WERI-Rb-1 (cell line): ENCODE results near the gene NDUFB7.
"Not testable (repeated sequence)": the region's sequence is repeated elsewhere in the genome, so short reads cannot be mapped to it uniquely, and the experiment has no call there.

ENCODE experiments used
- DNase-seq: peaks from one replicate; pipeline ENCODE4 v3.0.0-alpha.2; 2020
- H3K27ac ChIP-seq: fragments of 250-450 bp; sonication (Bioruptor Pico); 2 replicates; pipeline ENCODE4 v1.5.1; 2020; ENCODE audit warnings: mild to moderate bottlenecking, moderate library complexity
- H3K27me3 ChIP-seq: fragments of 250-450 bp; sonication (Bioruptor Pico); 2 replicates; pipeline ENCODE4 v1.5.1; 2021; ENCODE audit warnings: mild to moderate bottlenecking, low read depth, moderate library complexity; ENCODE audit not compliant: insufficient read depth, severe bottlenecking
- H3K36me3 ChIP-seq: fragments of 250-450 bp; sonication (Bioruptor Pico); 2 replicates; pipeline ENCODE4 v1.5.1; 2020; ENCODE audit warnings: mild to moderate bottlenecking, moderate library complexity
- H3K4me3 ChIP-seq: 2 replicates; pipeline ENCODE4 v1.5.1; 2011; ENCODE audit warnings: low read depth, mild to moderate bottlenecking, control low read depth, low read length
- H3K9me3 ChIP-seq: fragments of 250-450 bp; sonication (Bioruptor Pico); 2 replicates; pipeline ENCODE4 v1.5.1; 2021; ENCODE audit warnings: mild to moderate bottlenecking, moderate library complexity; ENCODE audit not compliant: severe bottlenecking
- CTCF ChIP-seq: IDR thresholded peaks from 2 replicates; pipeline ENCODE4 v1.5.1; 2011; ENCODE audit warnings: low read depth, mild to moderate bottlenecking, control low read depth, inconsistent platforms, low read length

NDUFB7 gene

GRCh38 chr19:14544977-14545715 lies 26.7 kb downstream of the NDUFB7 start:
- Histone ChIP-seq H3K27ac (no peak overlapping the region), H3K36me3 (peaks cover 20% of the 10 kb centered on the region), H3K9me3 (no peaks in the 10 kb centered on the region), H3K4me3 (no peak overlapping the region), H3K27me3 (no peaks in the 10 kb centered on the region)
- no peak for DNase-seq
- no peak for TF ChIP-seq CTCF

GRCh38 chr19:14544047-14544446 lies 27.8 kb downstream of the NDUFB7 start:
- H3K9me3 ChIP-seq: no peaks in the 10 kb centered on the region
- no peak overlapping the region for H3K4me3 ChIP-seq
- DNase-seq: no peak
- no peak for TF ChIP-seq CTCF
- no peak overlapping the region for H3K27ac ChIP-seq
- no peaks in the 10 kb centered on the region for H3K27me3 ChIP-seq
- H3K36me3 ChIP-seq: peaks cover 19% of the 10 kb centered on the region

GRCh38 chr19:14542711-14543328 lies 29.0 kb downstream of the NDUFB7 start:
- Histone ChIP-seq H3K27ac (no peak overlapping the region), H3K36me3 (peaks cover 16% of the 10 kb centered on the region), H3K4me3 (no peak overlapping the region), H3K27me3 (no peaks in the 10 kb centered on the region), H3K9me3 (no peaks in the 10 kb centered on the region)
- no peak for DNase-seq
- TF ChIP-seq CTCF: no peak

GRCh38 chr19:14541979-14542378 lies 29.9 kb downstream of the NDUFB7 start:
- not testable (repeated sequence) for H3K27ac ChIP-seq, DNase-seq, H3K27me3 ChIP-seq, H3K9me3 ChIP-seq, H3K4me3 ChIP-seq
- peaks cover 17% of the 10 kb centered on the region for H3K36me3 ChIP-seq

GRCh38 chr19:14540741-14541525 lies 30.9 kb downstream of the NDUFB7 start:
- DNase-seq: no peak
- no peak for TF ChIP-seq CTCF
- no peak overlapping the region for H3K4me3 ChIP-seq
- peaks cover 15% of the 10 kb centered on the region for H3K36me3 ChIP-seq
- no peaks in the 10 kb centered on the region for H3K27me3 ChIP-seq
- no peaks in the 10 kb centered on the region for H3K9me3 ChIP-seq
- H3K27ac ChIP-seq: no peak overlapping the region
